ENCODE results near the gene MAN2A2.
"Not testable (repeated sequence)": the region's sequence is repeated elsewhere in the genome, so short reads cannot be mapped to it uniquely, and the experiment has no call there.

Gene MAN2A2

DNA sequence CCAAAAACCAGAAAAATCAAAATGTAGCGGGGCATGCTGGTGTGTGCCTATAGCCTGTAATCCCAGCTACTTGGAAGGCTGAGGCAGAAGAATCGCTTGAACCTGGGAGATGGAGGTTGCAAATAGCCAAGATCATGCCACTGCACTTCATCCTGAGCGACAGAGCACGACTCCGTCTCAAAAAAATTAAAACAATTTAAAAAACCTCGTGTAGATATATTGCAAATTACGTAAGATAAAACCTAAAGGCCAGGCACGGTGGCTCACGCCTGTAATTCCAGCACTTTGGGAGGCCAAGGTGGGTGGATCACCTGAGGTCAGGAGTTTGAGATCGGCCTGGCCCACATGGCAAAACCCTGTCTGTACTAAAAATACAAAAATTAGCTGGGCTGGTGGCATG is 23.7 kb downstream of the MAN2A2 start:
- not testable (repeated sequence) for H3K4me3 ChIP-seq (ENCODE audit: low read length in 2 of 2); H3K9me3 ChIP-seq (ENCODE audit: control insufficient read depth in 2 of 2, low read length in 2 of 2); H3K9ac ChIP-seq (ENCODE audit: low read length in 2 of 2); H3K27me3 ChIP-seq (ENCODE audit: control insufficient read depth in 1 of 2, insufficient read depth in 2 of 2, low read length in 2 of 2); H3K27ac ChIP-seq (ENCODE audit: low read length); H3K36me3 ChIP-seq (ENCODE audit: control insufficient read depth in 2 of 2, insufficient read depth in 2 of 2, low read length in 2 of 2)
- peaks cover 13% of the 10 kb centered on the region for H3K4me1 ChIP-seq (ENCODE audit: control insufficient read depth, insufficient read depth, low read length)

DNA sequence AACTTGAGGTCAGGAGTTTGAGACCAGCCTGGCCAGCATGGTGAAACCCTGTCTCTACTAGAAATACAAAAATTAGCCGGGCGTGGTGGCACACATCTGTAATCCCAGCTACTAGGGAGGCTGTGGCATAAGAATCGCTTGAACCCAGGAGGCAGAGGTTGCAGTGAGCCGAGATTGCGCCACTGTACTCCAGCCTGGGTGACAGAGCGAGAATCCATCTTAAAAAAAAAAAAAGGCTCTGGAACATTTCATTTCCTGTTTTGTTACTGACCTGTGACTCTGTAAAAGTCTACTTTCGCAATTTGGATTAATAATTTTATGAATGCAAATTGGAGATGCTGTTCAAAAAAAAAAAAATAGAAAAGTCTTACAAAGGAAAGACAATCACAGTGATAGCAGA is 25.0 kb downstream of the MAN2A2 start:
- peaks cover 24% of the 10 kb centered on the region for H3K4me1 ChIP-seq (ENCODE audit: control insufficient read depth, insufficient read depth, low read length)
- not testable (repeated sequence) for H3K27ac ChIP-seq (ENCODE audit: low read length); H3K36me3 ChIP-seq (ENCODE audit: control insufficient read depth in 2 of 2, insufficient read depth in 2 of 2, low read length in 2 of 2); H3K27me3 ChIP-seq (ENCODE audit: control insufficient read depth in 1 of 2, insufficient read depth in 2 of 2, low read length in 2 of 2); H3K9ac ChIP-seq (ENCODE audit: low read length in 2 of 2); H3K9me3 ChIP-seq (ENCODE audit: control insufficient read depth in 2 of 2, low read length in 2 of 2); H3K4me3 ChIP-seq (ENCODE audit: low read length in 2 of 2)

DNA sequence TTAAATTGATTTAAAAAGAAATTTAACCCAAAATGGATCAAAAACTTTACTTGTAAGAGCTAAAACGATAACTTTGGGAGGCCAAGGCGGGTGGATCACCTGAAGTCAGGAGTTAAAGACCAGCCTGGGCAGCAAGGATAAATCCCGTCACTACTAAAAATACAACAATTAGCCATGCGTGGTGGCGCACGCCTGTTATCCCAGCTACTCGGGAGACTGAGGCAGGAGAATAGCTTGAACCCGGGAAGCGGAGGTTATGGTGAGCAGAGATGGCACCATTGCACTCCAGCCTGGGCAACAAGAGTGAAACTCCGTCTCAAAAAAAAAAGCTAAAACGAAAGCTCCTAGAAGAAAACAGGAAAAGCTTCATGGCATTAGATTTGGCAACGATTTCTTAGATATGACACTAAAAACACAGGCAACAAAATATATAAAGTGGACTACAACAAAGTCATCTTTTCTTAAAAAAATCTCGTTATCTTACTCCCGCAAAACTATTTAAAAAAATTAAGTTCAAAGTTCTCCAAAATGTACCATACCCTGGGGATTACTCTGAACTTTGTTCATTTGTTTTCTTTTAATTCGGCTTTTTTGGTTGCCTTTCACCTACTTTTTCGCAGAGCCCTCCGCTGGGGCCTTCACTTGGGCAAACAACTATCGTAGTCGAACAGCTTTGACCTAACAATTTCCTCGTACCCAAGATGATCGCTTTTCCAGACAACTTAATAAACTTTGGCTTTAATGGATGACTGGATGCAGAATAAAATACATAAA is 26.3 kb downstream of the MAN2A2 start:
- Histone ChIP-seq H3K4me3 (ENCODE audit: low read length in 2 of 2) (peak overlapping the region; percentile 80 to 84), H3K4me1 (ENCODE audit: control insufficient read depth, insufficient read depth, low read length) (peaks cover 31% of the 10 kb centered on the region), H3K36me3 (ENCODE audit: control insufficient read depth in 2 of 2, insufficient read depth in 2 of 2, low read length in 2 of 2) (no peaks in the 10 kb centered on the region), H3K27me3 (ENCODE audit: control insufficient read depth in 1 of 2, insufficient read depth in 2 of 2, low read length in 2 of 2) (no peaks in the 10 kb centered on the region), H3K9me3 (ENCODE audit: control insufficient read depth in 2 of 2, low read length in 2 of 2) (no peaks in the 10 kb centered on the region), H3K27ac (ENCODE audit: low read length) (peak overlapping the region; percentile 78), H3K9ac (ENCODE audit: low read length in 2 of 2) (peak overlapping the region; percentile 84 to 86)

DNA sequence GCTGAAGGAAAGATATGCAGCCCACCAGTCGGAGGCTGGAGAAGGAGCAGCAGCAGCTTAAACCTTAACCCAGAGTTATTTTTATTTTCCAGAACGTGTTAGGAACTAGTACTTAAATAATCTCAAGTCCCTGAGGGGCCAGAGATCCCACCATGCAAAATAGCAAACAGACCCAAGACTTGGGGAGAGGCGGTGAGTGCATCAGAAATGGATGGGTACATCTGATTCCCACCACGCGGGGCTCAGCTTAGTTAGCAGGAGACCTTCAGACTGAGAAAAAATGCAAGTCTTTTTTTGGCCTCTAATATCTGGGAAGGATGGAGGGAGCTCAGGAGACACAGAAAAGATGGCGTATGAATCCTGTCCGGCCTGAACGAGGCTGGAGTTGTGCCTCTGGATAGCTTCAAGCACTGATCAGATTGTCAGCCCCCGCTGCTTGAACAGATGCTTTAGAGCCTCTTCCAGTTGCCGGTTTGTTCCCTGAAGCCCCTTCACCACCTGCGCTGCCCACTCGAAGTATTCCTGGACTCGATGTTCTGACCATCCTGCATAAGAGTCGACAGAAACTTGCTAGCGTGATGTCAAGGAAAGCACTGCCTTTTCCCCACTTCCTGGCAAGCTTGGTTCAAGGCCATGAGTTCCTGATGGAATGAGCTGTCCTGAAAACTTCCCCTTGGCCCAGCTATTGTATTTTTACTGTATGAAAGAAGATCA is 27.9 kb downstream of the MAN2A2 start:
- H3K9ac ChIP-seq (ENCODE audit: low read length in 2 of 2), result peak overlapping the region; percentile 29 to 84
- peaks cover 45% of the 10 kb centered on the region for H3K4me1 ChIP-seq (ENCODE audit: control insufficient read depth, insufficient read depth, low read length)
- H3K36me3 ChIP-seq (ENCODE audit: control insufficient read depth in 2 of 2, insufficient read depth in 2 of 2, low read length in 2 of 2), result no peaks in the 10 kb centered on the region
- no peaks in the 10 kb centered on the region for H3K9me3 ChIP-seq (ENCODE audit: control insufficient read depth in 2 of 2, low read length in 2 of 2)
- H3K27ac ChIP-seq (ENCODE audit: low read length), result peak overlapping the region; percentile 78
- peak overlapping the region; percentile 80 to 84 for H3K4me3 ChIP-seq (ENCODE audit: low read length in 2 of 2)
- H3K27me3 ChIP-seq (ENCODE audit: control insufficient read depth in 1 of 2, insufficient read depth in 2 of 2, low read length in 2 of 2), result no peaks in the 10 kb centered on the region

DNA sequence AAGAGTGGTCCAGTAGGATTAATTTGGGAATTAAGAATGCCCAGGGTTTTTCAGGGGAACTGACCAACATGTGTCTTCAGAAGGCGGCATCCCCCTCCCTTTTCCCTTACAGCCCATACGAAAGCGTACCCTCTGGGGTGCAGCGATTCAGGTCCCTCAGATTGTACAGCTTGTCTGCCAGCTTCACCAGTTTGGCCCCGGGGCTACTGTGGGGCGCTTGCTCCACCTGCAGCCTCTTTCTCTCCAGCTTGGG is 28.4 kb downstream of the MAN2A2 start:
- Histone ChIP-seq H3K9me3 (ENCODE audit: control insufficient read depth in 2 of 2, low read length in 2 of 2) (no peaks in the 10 kb centered on the region), H3K27ac (ENCODE audit: low read length) (peak overlapping the region; percentile 78), H3K27me3 (ENCODE audit: control insufficient read depth in 1 of 2, insufficient read depth in 2 of 2, low read length in 2 of 2) (no peaks in the 10 kb centered on the region), H3K36me3 (ENCODE audit: control insufficient read depth in 2 of 2, insufficient read depth in 2 of 2, low read length in 2 of 2) (no peaks in the 10 kb centered on the region), H3K4me1 (ENCODE audit: control insufficient read depth, insufficient read depth, low read length) (peaks cover 50% of the 10 kb centered on the region), H3K9ac (ENCODE audit: low read length in 2 of 2) (peak overlapping the region in 1 of 2 donors; percentile 70), H3K4me3 (ENCODE audit: low read length in 2 of 2) (peak overlapping the region in 1 of 2 donors; percentile 92)

DNA sequence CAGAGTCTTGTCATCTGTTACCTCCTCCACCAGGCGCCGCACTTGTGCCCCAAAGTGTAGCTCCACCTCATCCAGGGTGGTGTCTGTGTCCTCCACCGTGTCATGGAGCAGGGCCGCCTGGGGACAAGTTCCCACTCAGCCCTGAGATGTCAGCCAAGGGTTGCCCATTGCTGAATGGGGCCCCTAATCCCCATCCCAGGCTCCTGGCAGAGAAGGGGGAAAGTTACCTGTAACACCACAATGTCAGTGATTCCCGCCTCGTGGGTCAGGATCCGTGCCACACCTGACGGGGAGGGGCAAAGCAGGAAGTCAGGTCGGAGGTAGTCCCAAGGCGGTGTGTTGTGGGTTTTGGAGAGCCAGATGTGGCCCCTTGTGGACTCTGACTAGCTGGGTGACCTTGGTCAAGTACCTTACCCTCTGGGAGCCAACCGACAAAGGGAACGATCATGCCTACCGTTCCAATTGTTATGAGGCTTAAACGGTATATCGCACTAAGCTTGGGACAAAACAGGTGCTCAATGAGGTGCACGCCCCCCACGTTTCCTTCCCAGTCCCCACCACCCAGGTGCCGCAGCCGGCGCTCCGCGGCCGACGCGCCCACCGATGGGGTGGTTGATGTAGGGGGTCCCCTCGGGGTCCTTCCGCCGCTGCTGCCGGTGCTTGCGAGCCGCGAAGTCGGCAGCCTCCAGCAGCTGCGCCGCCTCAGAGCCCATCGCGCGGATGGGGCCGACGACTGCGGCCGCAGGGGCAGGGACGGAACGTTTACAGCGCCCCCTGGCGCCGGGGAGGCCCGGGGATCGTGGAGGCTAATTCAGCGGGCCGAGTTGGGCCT is 28.9 kb downstream of the MAN2A2 start, which contains the start of gene HDDC3:
Gene HDDC3, minus strand, starts transcription at position 722 of the 832 bp plus-strand sequence. Its CDS starts 9 bp downstream, at position 713.
- no peaks in the 10 kb centered on the region for H3K27me3 ChIP-seq (ENCODE audit: control insufficient read depth in 1 of 2, insufficient read depth in 2 of 2, low read length in 2 of 2)
- H3K9ac ChIP-seq (ENCODE audit: low read length in 2 of 2), result peak within 1 kb of the TSS; percentile 70 to 88
- H3K36me3 ChIP-seq (ENCODE audit: control insufficient read depth in 2 of 2, insufficient read depth in 2 of 2, low read length in 2 of 2), result peaks cover 0 to 3% of the 10 kb centered on the region in 2 donors
- peak within 1 kb of the TSS; percentile 78 for H3K27ac ChIP-seq (ENCODE audit: low read length)
- H3K9me3 ChIP-seq (ENCODE audit: control insufficient read depth in 2 of 2, low read length in 2 of 2), result no peaks in the 10 kb centered on the region
- peak within 1 kb of the TSS; percentile 71 to 92 for H3K4me3 ChIP-seq (ENCODE audit: low read length in 2 of 2)
- peaks cover 50% of the 10 kb centered on the region for H3K4me1 ChIP-seq (ENCODE audit: control insufficient read depth, insufficient read depth, low read length)

DNA sequence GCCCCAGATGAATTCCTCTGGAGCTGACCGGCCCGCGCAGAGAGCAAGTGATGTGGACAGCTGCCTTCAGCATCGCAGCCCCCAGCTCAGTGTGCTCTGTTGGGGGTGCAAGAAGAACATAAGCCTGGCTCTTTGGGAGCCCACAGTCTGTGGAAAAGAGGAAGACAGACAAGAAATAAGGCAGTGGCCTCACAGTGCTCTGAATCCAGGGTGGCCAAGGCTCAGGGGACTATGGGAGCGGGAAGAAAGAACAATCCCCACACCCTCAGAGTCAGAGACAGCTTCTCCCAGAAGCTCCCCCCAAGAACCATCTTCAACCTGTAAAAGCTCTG is 29.5 kb downstream of the MAN2A2 start:
- peak overlapping the region; percentile 71 to 92 for H3K4me3 ChIP-seq (ENCODE audit: low read length in 2 of 2)
- peaks cover 50% of the 10 kb centered on the region for H3K4me1 ChIP-seq (ENCODE audit: control insufficient read depth, insufficient read depth, low read length)
- H3K27ac ChIP-seq (ENCODE audit: low read length), result peak overlapping the region; percentile 74
- H3K9ac ChIP-seq (ENCODE audit: low read length in 2 of 2), result peak overlapping the region; percentile 60 to 70
- H3K9me3 ChIP-seq (ENCODE audit: control insufficient read depth in 2 of 2, low read length in 2 of 2), result no peaks in the 10 kb centered on the region
- H3K27me3 ChIP-seq (ENCODE audit: control insufficient read depth in 1 of 2, insufficient read depth in 2 of 2, low read length in 2 of 2), result no peaks in the 10 kb centered on the region
- peaks cover 0 to 3% of the 10 kb centered on the region in 2 donors for H3K36me3 ChIP-seq (ENCODE audit: control insufficient read depth in 2 of 2, insufficient read depth in 2 of 2, low read length in 2 of 2)

DNA sequence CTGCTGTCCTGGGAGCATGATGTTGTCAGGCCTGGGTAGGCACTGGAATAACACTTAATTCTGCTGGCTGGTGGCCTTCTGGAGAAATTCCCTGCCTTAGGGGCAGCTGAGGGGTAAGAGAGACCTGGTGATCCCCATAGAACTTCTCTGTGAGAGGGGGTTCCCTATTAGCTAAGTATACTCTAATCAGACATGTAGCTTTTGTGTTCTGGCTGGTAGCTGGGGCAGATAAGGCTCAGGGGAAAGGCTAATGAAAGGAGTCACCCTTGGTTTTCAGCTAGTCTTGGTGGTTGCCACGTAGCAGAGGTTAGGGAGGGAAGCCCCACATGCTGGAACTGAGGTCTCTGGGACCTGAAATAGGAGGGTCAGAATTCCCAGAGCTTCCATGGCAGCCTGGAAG is 30.2 kb downstream of the MAN2A2 start:
- H3K27ac ChIP-seq (ENCODE audit: low read length), result no peak overlapping the region
- H3K36me3 ChIP-seq (ENCODE audit: control insufficient read depth in 2 of 2, insufficient read depth in 2 of 2, low read length in 2 of 2), result peaks cover 0 to 3% of the 10 kb centered on the region in 2 donors
- H3K9ac ChIP-seq (ENCODE audit: low read length in 2 of 2), result no peak overlapping the region
- H3K9me3 ChIP-seq (ENCODE audit: control insufficient read depth in 2 of 2, low read length in 2 of 2), result no peaks in the 10 kb centered on the region
- H3K4me3 ChIP-seq (ENCODE audit: low read length in 2 of 2), result no peak overlapping the region
- H3K27me3 ChIP-seq (ENCODE audit: control insufficient read depth in 1 of 2, insufficient read depth in 2 of 2, low read length in 2 of 2), result no peaks in the 10 kb centered on the region
- H3K4me1 ChIP-seq (ENCODE audit: control insufficient read depth, insufficient read depth, low read length), result peaks cover 50% of the 10 kb centered on the region

DNA sequence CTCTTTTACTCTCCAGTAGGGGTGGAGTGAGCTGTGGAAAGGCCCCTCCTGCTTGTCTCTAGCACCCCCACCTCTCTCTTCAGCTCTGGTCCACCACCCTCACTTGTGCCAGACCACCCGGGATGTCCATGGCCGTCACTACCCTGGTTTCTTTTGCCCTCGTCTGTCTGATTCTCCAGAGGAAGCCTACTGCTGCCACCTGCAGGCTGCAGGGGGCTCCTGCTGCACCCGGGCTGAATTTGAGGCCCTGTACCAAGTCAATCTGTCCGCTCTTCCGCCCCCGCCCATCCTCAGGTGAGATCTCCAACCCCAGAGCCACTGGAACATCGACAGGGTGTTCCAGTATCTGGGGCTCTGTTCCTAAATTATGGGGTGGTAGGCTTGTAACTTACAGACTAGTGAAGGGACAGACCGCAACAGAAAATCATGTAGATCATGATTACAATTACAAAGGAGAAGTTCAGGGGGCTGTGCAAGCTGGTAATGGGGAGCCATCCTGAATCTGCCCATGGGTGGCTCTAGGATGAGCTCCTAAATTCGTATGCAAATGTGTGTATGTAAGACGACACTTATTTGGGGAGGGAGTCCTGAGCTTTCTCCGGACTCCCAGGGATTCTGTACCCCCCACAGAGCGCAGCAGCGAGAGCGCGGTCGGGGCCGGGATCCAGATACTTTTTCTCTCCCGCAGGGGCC is 31.3 kb downstream of the MAN2A2 start:
- H3K9me3 ChIP-seq (ENCODE audit: control insufficient read depth in 2 of 2, low read length in 2 of 2), result no peaks in the 10 kb centered on the region
- peak overlapping the region; percentile 65 to 85 for H3K4me3 ChIP-seq (ENCODE audit: low read length in 2 of 2)
- peak overlapping the region; percentile 69 to 86 for H3K9ac ChIP-seq (ENCODE audit: low read length in 2 of 2)
- H3K4me1 ChIP-seq (ENCODE audit: control insufficient read depth, insufficient read depth, low read length), result peaks cover 50% of the 10 kb centered on the region
- H3K36me3 ChIP-seq (ENCODE audit: control insufficient read depth in 2 of 2, insufficient read depth in 2 of 2, low read length in 2 of 2), result peaks cover 3 to 7% of the 10 kb centered on the region in 2 donors
- H3K27ac ChIP-seq (ENCODE audit: low read length), result peak overlapping the region; percentile 55
- no peaks in the 10 kb centered on the region for H3K27me3 ChIP-seq (ENCODE audit: control insufficient read depth in 1 of 2, insufficient read depth in 2 of 2, low read length in 2 of 2)

Data from stomach smooth muscle (tissue), 2 donors.